Fibroblast of lung (primary cell): ENCODE data around the gene PPP2R5A. TPM values are rescaled to one million over a fixed set of nuclear protein-coding genes. Genes with fewer than 3 reads are reported as not detected.

Experiments used
- DNase-seq, 2 donors: peaks; one replicate each; pipeline versions ENCODE4 v3.0.0 to v3.0.0-alpha.2; 2010; ENCODE audit warnings: low read depth in 2 of 2
- H2AFZ ChIP-seq: 2 replicates; pipeline ENCODE4 v1.5.1; 2012; ENCODE audit warnings: low read length, control low read depth, inconsistent platforms
- H3K27ac ChIP-seq: 2 replicates; pipeline ENCODE4 v1.5.1; 2011; ENCODE audit warnings: low read length, control low read depth; ENCODE audit not compliant: insufficient read depth
- H3K27me3 ChIP-seq: 2 replicates; pipeline ENCODE4 v1.5.1; 2011; ENCODE audit warnings: mild to moderate bottlenecking, low read length; ENCODE audit not compliant: control insufficient read depth, insufficient read depth
- H3K36me3 ChIP-seq: 2 replicates; pipeline ENCODE4 v1.5.1; 2011; ENCODE audit warnings: low read length; ENCODE audit not compliant: control insufficient read depth, insufficient read depth
- H3K4me1 ChIP-seq: 2 replicates; pipeline ENCODE4 v1.5.1; 2011; ENCODE audit warnings: low read length; ENCODE audit not compliant: control insufficient read depth, insufficient read depth; ENCODE audit errors: extremely low read depth
- H3K4me2 ChIP-seq: 2 replicates; pipeline ENCODE4 v1.5.1; 2011; ENCODE audit warnings: low read length, control low read depth; ENCODE audit not compliant: insufficient read depth; ENCODE audit errors: extremely low read depth
- H3K4me3 ChIP-seq, 4 experiments: fragments of 200-600 bp in 1 of 4; sonication (generic) in 1 of 4; replicated peaks in 1 of 4; 2 replicates each; pipeline ENCODE4 v1.5.1; 2011 to 2016; ENCODE audit warnings: low read length in 4 of 4, low read depth in 3 of 4, mild to moderate bottlenecking in 3 of 4, control low read depth in 2 of 4, inconsistent platforms in 1 of 4, mixed read lengths in 1 of 4; ENCODE audit not compliant: insufficient read depth in 1 of 4; ENCODE audit errors: control extremely low read depth in 1 of 4
- H3K79me2 ChIP-seq: 2 replicates; pipeline ENCODE4 v1.5.1; 2012; ENCODE audit warnings: mild to moderate bottlenecking, low read length, inconsistent platforms; ENCODE audit not compliant: control insufficient read depth, insufficient read depth
- H3K9ac ChIP-seq: 2 replicates; pipeline ENCODE4 v1.5.1; 2011; ENCODE audit warnings: mild to moderate bottlenecking, low read length, control low read depth; ENCODE audit not compliant: insufficient read depth
- H3K9me3 ChIP-seq: 2 replicates; pipeline ENCODE4 v1.5.1; 2012; ENCODE audit warnings: low read depth, low read length; ENCODE audit not compliant: control insufficient read depth, insufficient read depth
- H4K20me1 ChIP-seq: 2 replicates; pipeline ENCODE4 v1.5.1; 2011; ENCODE audit warnings: low read length; ENCODE audit not compliant: control insufficient read depth, insufficient read depth; ENCODE audit errors: extremely low read depth
- EZH2 ChIP-seq: IDR thresholded peaks from 2 replicates; pipeline ENCODE4 v1.5.1; 2012; ENCODE audit warnings: low read length, control low read depth, mild to moderate bottlenecking; ENCODE audit errors: missing control alignments
- polyA plus RNA-seq, 2 donors: library from polyadenylated mRNA; depleted of rRNA in 1 of 2; stranded (reverse) in 1 of 2; unstranded in 1 of 2; fragments of >200 nt; gene quantifications; 2 replicates each; pipeline ENCODE4 v1.2.1, GENCODE V29; 2011 to 2012; ENCODE audit warnings: missing spikeins in 1 of 2
- total RNA-seq: library from RNA; depleted of rRNA; stranded (reverse); fragments of >200 nt; gene quantifications from 2 replicates; pipeline ENCODE4 v1.2.1, GENCODE V29; 2014
- TF ChIP-seq, protein P1 (sequence below), 2 donors: IDR thresholded peaks in 1 of 2; conservative IDR thresholded peaks in 1 of 2; 1 replicate in 1 of 2; 2 replicates in 1 of 2; pipeline ENCODE4 v1.5.1; 2011 to 2012; ENCODE audit warnings: low read length in 2 of 2, control low read depth in 1 of 2, inconsistent platforms in 1 of 2, low read depth in 1 of 2, mild to moderate bottlenecking in 1 of 2

PPP2R5A gene
- total and polyA plus RNA-seq, 2 donors (not counting 1 experiment from before 2014, with no cell fraction given), result 21.2 to 35.2 TPM

DNA sequence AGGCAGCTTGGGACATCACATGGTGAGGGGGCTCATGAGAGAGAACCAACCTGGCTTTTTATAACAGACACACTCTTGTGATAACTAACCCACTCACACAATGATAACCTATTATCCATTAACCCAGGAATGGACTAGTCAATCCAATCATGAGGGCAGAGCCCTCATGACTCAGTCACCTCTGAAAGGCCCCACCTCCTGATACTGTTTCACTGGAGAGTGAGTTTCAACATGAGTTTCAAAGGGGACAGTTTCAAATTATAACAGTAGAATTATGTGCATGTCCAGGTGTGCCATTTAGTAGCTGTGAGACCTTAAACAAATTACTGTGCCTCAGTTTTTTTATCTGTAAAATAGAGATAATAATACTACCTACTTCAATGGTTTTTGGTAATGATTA, 47.6 kb upstream of the PPP2R5A start:
- no peaks in the 10 kb centered on the region for H4K20me1 ChIP-seq
- DNase-seq, result no peak
- H3K36me3 ChIP-seq, result no peaks in the 10 kb centered on the region
- H3K79me2 ChIP-seq, result no peaks in the 10 kb centered on the region
- H3K27ac ChIP-seq, result no peak overlapping the region
- TF ChIP-seq EZH2, result no peak
- TF ChIP-seq, protein P1, sequence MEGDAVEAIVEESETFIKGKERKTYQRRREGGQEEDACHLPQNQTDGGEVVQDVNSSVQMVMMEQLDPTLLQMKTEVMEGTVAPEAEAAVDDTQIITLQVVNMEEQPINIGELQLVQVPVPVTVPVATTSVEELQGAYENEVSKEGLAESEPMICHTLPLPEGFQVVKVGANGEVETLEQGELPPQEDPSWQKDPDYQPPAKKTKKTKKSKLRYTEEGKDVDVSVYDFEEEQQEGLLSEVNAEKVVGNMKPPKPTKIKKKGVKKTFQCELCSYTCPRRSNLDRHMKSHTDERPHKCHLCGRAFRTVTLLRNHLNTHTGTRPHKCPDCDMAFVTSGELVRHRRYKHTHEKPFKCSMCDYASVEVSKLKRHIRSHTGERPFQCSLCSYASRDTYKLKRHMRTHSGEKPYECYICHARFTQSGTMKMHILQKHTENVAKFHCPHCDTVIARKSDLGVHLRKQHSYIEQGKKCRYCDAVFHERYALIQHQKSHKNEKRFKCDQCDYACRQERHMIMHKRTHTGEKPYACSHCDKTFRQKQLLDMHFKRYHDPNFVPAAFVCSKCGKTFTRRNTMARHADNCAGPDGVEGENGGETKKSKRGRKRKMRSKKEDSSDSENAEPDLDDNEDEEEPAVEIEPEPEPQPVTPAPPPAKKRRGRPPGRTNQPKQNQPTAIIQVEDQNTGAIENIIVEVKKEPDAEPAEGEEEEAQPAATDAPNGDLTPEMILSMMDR (conservative IDR thresholded peaks at IDR 0.05 in 1 of 2, IDR thresholded peaks at IDR 0.05 in 1 of 2; ENCODE audit: low read depth in 1 of 2, low read length in 2 of 2), result no peak
- no peak overlapping the region for H3K4me3 ChIP-seq
- no peak overlapping the region for H3K9ac ChIP-seq
- no peaks in the 10 kb centered on the region for H3K27me3 ChIP-seq
- H3K4me2 ChIP-seq, result no peak overlapping the region
- no peaks in the 10 kb centered on the region for H3K9me3 ChIP-seq
- H3K4me1 ChIP-seq, result peaks cover 5% of the 10 kb centered on the region
- H2AFZ ChIP-seq, result no peak overlapping the region

- no peak overlapping the region for H2AFZ ChIP-seq
- TF ChIP-seq, protein P1 (conservative IDR thresholded peaks at IDR 0.05 in 1 of 2, IDR thresholded peaks at IDR 0.05 in 1 of 2; ENCODE audit: low read depth in 1 of 2, low read length in 2 of 2), result no peak
- no peak for TF ChIP-seq EZH2
- peak in 1 of 2 donors; percentile 14 for DNase-seq
Measured at GRCh38 chr1:212238552-212238951, 46.7 kb upstream of the PPP2R5A start.

GRCh38 chr1:212241501-212241900, 43.7 kb upstream of the PPP2R5A start:
- Histone ChIP-seq H3K36me3 (no peaks in the 10 kb centered on the region), H3K79me2 (no peaks in the 10 kb centered on the region), H3K27me3 (no peaks in the 10 kb centered on the region), H4K20me1 (no peaks in the 10 kb centered on the region), H3K4me3 (no peak overlapping the region), H3K4me2 (no peak overlapping the region), H3K27ac (no peak overlapping the region), H3K4me1 (no peaks in the 10 kb centered on the region), H2AFZ (no peak overlapping the region), H3K9ac (no peak overlapping the region), H3K9me3 (no peaks in the 10 kb centered on the region)
- TF ChIP-seq, protein P1 (conservative IDR thresholded peaks at IDR 0.05 in 1 of 2, IDR thresholded peaks at IDR 0.05 in 1 of 2; ENCODE audit: low read depth in 1 of 2, low read length in 2 of 2), result no peak
- no peak for TF ChIP-seq EZH2
- no peak for DNase-seq

More at GRCh38 chr1:212238552-212238951, 46.7 kb upstream of the PPP2R5A start:
- no peaks in the 10 kb centered on the region for H3K27me3 ChIP-seq
- no peak overlapping the region for H3K4me2 ChIP-seq
- H3K4me1 ChIP-seq, result peaks cover 5% of the 10 kb centered on the region
- no peaks in the 10 kb centered on the region for H3K9me3 ChIP-seq
- H3K36me3 ChIP-seq, result no peaks in the 10 kb centered on the region
- H3K9ac ChIP-seq, result no peak overlapping the region
- H3K27ac ChIP-seq, result no peak overlapping the region
- H3K4me3 ChIP-seq, result no peak overlapping the region
- no peaks in the 10 kb centered on the region for H3K79me2 ChIP-seq
- no peaks in the 10 kb centered on the region for H4K20me1 ChIP-seq
